HG03354 (cell line): ENCODE data around the gene JAG1.
"Not testable (repeated sequence)": the region's sequence is repeated elsewhere in the genome, so short reads cannot be mapped to it uniquely, and the experiment has no call there.

Experiments
- ATAC-seq: cut with Tn5 transposase; IDR thresholded peaks from one replicate; pipeline ENCODE4 v1.9.1; 2021; ENCODE audit warnings: mild to moderate bottlenecking; ENCODE audit not compliant: unreplicated experiment, poor library complexity, severe bottlenecking

Gene JAG1

DNA sequence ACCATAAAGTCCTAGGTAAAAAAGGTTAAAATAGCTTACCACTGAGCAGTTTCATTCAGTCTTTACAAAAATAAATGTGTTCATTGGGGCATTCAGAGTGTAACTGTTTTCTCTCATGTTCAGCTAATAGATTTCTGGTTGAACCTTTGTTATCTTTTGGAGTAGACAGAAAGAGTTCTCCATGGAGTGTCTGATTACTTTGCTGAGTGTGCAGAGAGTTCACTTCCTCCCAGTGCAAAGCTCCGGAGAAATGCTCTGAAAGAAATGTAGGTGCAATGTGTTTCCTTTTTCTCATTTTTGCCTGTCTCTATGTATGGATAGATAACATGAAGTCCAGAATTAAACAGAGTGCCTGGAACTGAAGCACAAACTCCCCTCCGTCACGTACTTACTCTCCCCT is 52.6 kb downstream of the JAG1 start:
- no peak for ATAC-seq

DNA sequence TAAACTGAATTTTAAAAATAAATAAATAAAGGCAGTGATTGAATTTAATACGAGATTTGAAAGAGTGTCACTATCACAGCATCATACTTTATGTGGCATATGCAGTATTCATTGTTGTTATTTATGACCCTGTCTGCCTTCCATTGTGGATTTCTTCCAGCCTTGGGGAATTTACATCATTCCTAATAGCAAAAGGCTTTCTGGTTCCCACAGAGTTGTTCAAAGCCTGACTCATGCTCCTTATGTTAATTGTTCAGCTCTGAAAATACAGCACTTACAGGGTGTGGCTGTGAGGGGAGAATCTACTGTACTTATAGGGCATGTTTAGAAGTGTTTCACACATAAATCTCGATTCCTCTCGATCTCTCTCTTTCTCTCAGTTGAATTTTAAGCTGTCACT is 54.4 kb downstream of the JAG1 start:
- no peak for ATAC-seq

DNA sequence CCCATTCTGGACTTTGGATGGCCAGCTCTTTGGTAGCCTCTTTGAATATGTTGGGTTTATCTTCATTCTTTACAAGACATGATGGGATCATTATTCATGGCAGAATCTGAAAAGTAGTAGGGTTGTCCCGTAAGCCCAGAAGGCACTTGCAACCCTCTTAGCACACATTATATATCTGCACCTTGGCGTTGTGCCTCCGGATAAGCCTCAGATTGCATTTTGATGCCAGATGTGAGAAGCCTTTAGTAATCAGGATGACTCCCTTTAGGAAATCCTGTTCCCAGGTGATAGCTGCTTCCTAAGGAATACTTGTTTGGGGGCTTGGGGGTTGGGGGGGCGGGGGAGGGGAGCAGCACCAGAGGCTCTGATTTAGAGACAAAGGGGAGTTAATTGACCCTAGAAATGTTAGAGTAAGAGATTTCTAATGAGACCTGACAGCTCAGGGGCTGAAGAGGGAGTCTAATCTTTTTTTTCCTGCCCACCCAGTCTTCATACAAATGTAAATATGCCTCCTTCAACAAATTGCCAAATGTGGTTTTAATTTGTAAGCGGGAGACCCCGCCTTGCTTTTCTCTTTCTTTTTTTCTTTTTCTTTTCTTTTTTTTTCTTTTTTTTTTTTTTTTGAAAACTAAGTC is 55.1 kb downstream of the JAG1 start:
- ATAC-seq: no peak

DNA sequence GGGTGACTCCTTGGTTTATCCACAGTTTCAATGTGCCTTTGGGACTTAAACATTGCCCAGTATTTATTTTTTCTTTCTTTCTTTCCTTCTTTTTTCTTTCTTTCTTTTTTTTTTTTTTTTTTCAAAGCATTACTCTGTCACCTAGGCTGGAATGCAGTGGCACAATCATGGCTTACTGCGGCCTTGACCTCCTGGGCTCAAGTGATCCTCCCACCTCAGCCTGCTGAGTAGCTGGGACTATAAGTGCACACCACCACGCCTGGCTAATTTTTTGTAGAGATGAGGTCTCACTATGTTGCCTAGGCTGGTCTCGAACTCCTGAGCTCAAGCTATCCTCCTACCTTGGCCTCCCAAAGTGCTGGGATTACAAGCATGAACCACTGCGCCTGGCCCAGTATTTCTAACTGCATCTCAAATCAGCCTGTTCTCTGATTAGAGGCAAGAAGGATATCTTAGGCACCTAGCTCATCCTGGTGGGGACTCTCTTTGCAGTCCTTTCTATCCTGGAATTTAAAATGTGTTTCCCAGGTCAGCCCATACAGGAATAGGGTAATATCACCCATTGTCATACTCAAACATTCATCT is 56.2 kb downstream of the JAG1 start:
- not testable (repeated sequence) for ATAC-seq

DNA sequence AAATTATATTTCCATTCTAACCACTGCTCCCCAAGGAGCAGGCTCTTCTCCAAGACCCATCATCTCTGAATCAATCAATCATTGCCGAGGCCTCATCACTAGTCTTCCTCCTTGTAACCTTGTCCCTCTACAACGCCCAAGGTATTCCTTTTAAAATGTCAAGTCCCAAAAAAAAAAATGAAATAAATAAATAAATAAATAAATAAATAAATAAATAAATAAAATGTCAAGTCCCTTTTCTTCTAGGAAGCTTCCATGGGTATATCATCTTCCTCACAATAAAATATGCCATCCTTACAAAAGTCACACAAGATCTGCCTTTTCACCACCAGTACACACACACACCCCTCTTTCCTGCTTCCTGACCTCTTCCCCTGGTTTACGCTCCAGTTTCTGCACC is 57.6 kb downstream of the JAG1 start:
- no peak for ATAC-seq

DNA sequence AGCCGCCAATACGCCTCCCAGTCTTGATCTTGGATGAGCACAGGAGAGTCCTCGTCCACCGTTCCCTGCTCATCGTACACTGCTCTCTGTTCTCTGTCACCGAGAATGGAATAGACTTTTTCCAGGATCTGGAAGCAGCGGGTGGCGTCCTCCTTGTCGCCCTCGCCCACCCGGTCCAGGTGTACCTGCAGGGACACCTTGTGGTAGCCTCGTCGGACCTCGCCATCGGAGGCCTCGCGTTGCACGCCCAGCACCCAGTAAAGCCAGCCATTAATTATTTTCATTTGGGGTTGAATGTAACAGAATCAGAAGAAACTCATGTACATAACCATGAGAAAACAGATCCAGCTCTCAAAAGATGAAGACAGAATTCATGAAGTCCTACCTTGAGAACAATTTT is 59.9 kb downstream of the JAG1 start:
- ATAC-seq: no peak

DNA sequence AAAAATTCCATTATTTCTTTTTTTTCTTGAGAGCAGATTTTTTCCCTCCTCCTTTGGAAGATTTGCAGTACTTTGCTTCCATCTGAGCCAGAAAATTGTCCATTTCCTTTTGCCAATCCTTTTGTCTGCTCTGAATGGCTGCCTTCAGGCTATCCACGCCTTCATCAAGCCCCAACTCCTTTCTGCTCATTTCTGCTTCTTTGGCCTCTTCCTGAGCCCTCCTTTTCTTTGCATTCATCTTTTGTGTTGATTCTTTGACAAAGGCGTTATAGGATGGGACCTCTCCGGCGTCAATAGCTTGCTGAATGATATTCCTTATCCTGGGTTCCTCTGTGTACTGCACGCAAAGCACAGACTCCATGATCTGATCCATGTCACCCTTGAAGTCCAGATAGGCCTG is 60.4 kb downstream of the JAG1 start:
- ATAC-seq: not testable (repeated sequence)

DNA sequence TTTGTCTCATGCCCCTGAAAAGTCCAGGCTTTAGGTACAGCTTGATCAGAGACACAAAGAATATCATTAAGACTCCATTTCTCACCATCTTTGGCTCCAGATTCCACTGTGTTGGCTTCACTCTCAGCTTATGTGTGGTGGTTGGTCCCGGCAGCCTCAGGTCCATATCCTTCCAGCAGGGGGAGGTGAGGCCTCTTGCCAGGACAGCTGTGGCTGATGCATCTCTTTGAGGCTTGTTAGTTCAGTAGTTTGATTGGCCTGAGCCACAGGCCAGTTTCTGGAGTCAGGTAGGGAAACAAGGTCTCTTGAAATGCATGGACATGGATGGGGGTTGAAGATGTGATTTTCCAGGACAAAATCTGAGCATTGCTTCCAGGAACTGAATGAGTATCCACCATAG is 62.4 kb downstream of the JAG1 start:
- peak; percentile 90 for ATAC-seq

DNA sequence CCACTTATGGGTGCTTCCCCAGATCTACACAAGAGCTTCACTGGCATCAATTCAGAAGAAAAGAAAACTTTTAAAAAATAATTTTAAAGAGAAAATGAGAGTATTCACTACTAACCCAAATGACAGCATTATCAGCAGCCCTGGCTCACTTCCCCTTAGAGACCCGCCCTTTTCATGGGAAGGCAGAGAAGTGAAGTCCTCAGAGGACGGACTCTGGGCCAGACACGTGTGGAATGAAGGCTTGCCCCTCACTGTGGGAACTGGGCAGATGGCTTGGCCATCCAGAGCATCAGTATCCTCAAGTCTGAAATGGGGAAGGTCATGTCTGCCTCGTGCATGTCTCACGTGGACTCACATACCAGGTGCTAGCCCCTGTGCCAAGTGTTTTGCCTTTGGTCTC is 63.5 kb downstream of the JAG1 start:
- ATAC-seq: no peak

DNA sequence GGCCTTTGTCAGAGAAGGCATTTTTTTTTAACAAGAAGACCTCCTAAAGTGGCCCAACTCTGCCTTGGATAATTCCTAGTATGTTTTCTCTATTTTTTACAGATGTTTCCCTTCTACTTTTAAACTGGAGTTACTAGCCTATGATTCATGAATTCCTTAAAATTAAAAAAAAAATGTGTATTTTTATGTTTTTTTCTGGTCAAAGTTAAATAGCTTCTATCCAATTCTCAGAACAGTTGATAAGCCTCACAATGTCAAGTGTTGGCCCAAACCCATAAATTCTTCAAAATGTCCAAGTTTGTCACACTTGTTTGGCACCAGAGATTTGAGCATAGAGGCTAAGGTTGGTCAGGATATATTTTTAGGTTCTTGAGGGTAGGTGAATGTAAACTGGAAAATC is 64.0 kb downstream of the JAG1 start:
- ATAC-seq: no peak

DNA sequence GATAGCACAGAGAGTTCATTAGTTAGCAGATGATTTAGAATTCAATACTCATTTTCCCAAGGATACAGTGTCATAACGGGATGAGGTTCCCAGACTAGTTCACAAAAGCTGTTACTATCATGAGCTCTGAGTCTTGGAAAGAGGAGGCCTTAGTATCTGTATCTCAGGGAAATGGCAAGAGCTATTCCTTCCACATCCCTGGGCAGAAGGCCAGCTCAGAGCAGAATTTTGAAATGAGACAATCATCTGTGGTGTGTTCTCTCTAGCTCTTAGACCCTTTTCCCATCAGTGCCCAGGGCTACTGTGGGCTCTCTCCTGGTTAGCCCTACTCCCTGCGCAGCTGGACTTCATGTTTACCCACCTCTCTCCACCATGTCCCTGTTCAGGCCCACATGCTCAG is 64.5 kb downstream of the JAG1 start:
- no peak for ATAC-seq

DNA sequence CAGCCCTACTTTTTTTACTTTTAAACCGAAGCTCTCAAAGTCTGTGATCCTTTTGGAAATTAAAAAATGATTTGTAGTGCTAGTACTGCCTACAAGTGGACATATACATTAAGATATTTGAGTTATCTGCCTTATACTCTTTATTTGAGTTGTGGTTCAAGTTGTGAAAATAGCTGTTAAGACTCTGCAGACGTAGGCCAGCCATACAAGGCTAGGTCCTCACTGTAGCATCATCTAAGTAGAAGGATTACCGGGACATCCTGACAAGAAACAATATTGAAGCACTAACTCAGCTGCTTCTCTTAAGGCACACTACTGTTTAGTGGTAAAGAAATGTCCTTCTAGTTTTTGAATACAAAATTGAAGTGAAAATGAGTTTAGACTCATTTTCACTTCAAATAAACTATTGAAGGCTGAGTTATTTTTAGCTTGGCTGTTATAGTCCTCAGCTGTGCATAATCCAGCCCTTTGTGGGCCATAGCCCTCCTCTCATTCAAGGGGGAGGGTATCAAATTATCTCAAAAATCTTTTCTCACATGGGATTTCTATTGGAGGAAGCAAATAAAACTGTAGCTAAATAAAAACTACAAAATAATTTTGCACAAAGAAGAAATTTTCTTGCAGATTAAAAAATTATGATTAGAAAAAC is 68.1 kb downstream of the JAG1 start:
- no peak for ATAC-seq

DNA sequence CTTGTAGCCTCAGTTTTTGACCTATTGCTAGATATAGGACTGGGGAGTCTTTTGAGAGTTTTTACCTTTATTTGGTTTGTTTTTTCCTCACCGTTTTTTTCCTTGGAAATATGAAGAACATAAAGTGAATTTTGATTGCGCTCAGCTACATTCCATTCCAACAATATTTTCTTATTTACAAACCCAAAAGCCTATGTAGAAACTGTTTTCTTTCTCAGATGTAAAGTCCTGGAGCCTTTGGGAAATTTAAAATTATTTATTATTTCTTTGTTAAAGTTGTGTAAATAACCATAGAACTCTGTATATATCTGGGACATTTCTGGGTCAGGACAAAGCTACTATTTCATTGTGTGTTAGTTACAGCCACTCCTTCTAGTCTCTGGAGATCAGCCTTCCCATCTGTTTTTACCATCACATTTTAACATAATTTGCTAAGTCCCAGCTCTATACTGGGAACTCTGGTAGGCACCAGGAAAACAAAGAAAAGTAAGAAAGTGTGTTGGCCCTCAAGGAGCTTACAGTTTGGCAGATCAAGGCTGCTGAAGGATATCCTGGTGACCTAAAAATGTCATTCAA is 68.8 kb downstream of the JAG1 start:
- ATAC-seq: no peak

DNA sequence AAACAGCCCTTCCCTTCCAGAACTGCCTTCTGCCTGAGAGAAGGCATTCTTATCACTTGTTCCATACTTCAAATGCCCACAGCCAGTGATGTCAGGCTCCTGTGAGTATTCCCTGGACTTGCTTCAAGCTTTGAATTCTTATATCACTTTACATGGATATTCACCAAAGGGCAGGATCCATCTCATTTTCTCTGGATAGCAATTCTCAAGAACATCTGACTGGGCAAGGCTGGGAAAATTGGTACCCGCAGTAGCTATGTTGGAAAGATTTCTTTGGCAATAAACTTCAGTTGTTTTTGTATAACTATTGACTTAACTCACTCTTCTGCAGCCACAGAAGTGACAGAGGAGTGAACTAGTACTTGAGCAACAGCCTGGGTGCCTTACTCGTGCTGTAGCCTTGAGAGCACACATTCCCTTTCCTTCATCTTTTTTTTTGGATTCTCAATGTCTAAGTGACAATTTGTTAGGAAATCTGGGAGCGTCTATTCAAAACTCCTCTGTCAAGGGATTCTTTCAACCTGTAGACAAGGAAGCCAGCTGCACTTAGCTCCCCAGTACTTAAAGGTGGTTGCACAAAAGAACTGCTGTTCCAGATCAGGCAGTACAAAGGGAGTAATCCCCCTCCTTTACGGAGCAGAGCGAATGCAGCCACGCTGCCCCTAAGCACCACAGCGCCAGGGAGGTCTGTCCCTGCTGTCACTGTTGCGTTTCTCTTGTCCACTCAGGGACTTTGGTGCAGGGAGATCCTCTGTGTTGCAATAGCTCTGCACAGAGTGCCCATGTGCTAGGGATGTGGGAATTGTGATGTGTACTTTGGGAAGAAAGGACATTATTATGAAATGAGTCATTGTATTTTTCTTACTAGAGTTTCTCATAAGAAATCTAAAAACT is 69.6 kb downstream of the JAG1 start:
- no peak for ATAC-seq

DNA sequence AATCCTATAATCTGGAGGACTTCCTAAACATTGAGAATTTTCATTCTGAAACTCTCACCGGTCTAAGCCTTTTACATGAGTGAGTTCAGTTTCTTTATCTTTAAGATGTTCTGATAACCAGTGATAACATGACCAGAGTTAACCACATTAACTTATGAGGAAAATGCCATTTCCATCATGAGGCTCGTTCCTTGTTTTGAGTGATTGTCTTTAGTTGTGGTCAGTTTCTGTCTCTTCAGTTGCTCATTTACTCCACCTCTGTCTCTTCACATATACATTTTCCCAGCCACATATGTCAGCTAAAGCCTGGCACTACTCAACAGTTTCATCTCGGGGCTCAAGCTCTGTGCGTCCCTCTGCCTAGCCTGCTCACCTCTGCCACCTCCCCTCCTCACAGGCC is 70.4 kb downstream of the JAG1 start:
- no peak for ATAC-seq

DNA sequence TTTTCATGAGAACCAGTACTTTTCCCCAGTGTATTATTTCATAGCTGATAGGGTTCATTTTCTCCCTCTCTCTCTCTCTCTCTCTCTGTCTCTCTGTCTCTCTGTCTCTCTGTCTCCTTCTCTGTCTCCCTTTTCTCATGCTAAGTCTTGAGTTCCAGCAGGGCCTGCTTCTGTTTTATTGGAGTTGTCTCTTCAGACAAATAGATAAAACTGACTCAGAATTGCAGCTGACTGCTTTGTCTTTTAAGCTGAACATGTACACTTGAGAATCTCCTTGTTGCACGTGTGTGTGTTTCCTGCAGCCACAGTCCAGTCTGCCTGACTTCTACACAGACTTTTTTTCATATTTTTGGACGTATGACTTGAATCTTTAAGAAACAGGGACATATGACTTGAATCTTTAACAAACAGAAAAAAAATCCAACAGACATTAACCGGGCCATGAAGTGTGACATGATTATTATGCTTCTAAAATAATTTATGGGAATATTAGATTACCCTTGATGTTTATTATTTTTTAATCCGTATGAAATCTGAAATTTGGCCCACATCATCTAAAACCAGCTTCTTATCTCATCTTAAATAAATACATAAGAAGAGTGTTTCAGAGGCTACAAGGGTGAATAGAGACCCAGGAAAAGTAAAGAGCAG is 71.5 kb downstream of the JAG1 start:
- no peak for ATAC-seq

DNA sequence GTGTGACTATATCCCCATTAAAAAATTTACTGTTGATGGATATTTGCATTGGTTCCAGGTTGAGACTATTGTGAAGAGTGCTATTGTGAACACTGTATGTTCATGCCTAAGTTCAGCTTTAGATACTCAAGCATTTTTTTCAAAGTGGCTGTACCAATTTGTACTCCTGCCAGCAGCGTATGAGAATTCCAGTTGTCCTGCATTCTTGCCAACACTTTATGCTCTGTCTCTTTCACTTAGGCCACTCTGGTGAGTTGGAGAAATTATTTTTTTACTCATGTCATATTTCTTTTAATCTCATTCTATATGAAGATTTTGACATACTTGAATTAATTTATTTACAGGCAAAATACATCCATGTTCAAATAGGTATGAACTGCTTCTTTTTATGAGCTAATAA is 76.2 kb downstream of the JAG1 start:
- no peak for ATAC-seq

DNA sequence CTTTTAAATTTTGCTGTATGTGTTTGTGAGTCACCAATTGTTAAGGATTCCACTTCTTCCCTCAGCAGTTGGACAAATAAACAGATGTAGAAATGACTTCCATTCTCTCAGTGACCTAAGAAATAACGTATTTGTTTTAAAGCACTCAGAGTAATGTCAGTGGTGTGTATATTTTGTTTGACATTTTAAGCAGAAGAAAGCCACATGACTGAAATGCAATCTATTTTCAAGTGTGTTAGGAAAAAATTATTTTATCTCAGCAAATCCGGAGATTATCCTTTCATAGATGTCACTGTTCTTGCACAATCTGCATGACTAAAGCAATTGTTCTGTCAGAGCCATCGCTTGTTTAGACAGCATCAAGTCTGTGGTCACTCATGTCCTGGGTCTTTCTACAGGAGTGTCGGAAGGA is 77.1 kb downstream of the JAG1 start:
- ATAC-seq: no peak

DNA sequence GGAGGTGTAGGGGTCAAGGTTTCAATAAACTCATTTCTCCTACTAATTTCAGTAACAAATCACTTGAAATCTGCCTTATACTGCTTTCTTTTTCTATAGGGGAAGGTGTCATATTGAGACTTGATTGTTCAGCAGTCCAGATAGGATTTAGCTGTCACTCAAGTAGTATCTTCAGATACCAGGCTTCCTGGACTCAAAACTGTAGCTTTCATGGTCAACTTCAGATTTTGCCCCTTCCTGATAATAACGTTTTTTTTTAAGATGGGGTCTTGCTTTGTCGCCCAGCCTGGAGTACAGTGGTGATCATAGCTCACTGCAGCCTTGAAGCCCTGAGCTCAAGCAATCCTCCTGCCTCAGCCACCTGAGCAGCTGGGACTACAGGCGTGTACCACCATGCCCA is 77.8 kb downstream of the JAG1 start:
- no peak for ATAC-seq

DNA sequence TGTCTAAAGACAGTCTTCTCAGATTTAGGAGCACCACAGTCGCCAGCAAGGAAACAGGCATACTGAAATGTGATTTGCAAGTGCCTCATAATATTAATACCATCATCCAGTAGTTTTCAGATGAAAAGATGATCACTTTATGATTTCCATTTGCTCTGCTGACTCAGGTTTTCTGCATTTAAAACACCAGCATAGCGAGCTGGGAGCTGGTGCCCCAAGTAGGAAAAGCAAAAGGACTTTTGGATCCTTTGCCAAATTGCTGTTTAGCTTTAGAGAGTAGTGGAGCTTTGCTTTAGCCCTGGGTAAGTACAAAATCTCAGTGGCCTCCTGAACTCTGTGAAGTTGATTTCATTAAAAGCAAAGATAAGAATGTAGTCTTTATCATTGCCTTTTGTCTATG is 78.5 kb downstream of the JAG1 start:
- no peak for ATAC-seq
